HG02938 (cell line): ENCODE measurements around the gene TMPRSS3.
"Not testable (repeated sequence)": the region's sequence is repeated elsewhere in the genome, so short reads cannot be mapped to it uniquely, and the experiment has no call there.

ENCODE experiments used
- ATAC-seq: cut with Tn5 transposase; IDR thresholded peaks from one replicate; pipeline ENCODE4 v1.9.1; 2021; ENCODE audit warnings: mild to moderate bottlenecking, moderate library complexity; ENCODE audit not compliant: unreplicated experiment

TMPRSS3 gene

DNA sequence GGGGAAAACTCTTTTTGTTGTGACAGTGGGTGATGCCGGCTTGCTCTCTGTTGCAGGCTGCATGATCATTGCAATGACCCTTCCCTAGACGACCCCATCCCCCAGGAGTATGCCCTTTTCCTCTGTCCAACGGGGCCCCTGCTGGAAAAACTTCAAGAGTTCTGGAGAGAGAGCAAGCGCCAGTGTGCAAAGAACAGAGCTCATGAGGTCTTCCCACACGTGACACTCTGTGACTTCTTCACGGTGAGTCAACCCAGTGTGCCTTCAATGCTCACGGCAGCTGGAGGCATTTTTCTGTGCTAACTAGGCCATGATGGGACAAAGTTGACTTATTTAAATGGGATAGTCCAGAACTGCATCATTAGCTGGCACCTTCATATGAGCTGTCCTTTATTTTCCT lies 13.5 kb upstream of the TMPRSS3 start:
- no peak for ATAC-seq

DNA sequence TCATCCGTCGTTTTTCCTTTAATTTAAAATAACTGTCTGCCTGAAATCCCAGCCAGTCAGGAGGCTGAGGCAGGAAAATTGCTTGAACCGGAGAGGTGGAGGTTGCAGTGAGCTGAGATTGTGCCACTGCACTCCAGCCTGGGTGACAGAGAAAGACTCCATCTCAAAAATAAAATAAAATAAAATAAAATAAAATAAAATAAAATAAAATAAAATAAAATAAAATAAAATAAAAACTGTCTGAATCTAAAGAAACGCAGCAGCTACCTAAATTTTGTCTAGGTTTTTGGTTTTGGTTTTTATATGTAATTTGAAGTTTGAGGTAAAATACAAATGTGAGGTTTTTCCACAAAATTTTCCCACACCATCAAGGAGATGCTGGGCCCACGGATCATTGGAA lies 12.9 kb upstream of the TMPRSS3 start:
- ATAC-seq = not testable (repeated sequence)

DNA sequence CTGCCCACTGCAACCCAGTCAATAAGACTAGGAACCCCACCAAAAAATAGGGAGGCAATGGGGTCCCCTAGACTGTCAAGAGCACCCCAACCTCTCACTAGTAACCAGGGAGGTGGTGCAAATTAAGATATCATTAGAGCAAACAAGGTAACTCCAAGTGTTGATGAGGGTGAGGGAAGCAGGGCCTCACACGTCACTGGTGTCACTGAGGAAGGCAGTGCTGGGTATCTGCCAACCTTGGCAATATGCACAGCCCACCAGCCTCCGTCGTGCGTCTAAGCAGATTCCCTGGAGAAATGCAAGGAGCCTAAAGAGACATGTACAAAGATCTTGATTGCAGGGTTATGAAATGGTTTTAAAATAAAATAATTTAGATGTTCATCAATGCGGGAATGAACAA lies 11.6 kb upstream of the TMPRSS3 start:
- ATAC-seq = no peak

DNA sequence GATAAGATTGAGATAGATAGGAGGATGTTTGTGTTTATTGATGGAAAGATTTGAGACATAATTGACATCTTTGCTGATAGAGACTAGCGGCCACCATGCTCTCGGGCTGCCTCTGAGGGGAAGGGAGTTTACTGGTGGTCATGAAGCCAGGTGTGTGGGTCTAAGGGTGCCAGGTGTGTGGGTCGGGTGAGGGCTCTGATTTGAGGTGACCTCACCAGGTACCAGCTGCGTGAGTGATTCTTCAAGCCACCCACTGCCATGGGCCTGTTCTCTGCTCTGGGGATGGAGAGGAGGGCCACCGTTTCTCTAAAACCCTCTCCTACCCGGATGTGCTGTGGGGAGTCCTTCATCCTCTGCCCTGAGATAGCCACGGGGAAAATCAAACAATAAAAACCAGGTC lies 11.0 kb upstream of the TMPRSS3 start:
- ATAC-seq = no peak

DNA sequence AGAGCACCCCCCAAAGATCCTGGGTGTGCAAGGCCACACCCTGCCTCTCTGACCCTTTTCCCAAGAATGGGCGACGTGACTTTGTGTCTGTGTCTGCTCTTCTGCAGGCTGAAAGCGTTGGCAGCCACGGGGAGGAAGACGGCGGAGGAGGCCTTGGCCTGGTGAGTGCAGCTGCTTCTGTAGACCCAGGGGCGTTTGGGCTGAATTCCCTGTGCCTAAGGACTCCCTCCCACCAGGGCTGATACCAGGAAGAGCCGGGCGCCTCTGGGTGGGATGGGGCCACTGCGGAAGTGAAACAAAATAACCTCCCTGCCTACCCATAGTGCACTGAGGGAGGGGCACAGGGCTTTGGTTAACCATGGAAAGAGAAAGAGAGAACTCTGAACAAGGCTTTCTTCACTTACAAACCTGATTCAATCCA lies 10.4 kb upstream of the TMPRSS3 start:
- ATAC-seq = no peak

DNA sequence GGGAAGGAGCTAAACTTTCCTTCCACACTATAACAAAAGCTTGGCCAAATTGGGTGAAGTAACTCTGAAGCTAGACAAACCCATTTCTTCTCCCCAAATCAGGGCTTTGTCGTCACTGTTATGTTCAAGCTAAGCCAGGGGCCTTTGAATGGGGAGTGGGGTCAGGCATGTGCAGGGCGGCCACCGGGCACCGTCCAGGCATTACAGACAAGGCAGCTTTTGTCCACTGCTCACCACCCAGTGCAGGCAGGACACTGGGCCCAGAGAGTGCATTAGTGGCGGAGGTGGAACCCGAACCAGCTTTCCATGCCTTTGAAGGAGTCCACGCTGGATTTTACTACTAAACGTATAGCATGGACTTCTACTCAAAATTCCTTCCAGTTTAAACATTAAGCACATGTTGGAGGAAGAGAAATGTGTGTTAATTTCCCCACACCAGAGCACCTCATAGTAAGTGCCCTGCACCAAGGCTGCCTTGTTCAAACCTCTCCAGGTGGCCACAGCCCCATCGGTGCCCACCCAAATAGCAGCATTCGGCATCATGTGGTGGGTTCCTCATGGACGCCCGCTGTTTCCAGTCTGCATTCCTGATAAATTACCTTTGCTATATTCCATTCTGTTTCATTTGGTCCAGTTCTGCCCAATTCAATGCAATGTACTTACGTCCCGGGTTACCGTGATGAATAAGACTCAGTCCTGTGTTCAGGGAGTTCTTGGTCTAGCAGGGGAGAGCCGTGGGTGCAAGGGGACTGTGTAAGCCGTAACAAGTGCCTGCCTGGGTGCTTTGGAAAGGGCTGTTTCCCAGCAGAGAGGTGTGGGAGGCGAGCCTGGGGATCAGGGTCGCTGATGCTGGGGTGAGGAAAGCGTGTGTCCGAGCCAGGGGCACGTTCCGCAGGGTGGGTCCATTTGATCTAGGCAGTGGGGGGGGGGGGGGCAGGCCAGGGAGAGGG lies 9.5 kb upstream of the TMPRSS3 start:
- no peak for ATAC-seq

DNA sequence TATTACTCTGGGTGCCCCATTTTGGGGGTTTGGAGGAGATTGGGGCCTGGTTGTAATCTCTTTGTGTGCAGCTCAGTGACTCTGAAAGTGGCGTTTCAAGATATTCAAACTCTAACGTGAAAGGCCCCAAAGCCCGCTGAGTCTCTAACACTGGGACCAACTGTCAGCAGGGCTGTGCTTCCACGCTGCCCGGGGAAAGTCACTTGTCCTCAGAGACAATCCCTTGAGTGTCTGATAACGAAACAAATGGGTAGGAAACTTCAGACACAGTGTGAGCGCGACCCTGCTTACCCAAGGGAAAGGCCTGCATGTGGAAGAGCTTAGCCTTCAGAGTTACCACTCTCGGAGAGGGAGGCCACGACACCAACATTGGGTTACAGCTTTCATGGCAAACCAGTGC lies 8.7 kb upstream of the TMPRSS3 start:
- no peak for ATAC-seq

DNA sequence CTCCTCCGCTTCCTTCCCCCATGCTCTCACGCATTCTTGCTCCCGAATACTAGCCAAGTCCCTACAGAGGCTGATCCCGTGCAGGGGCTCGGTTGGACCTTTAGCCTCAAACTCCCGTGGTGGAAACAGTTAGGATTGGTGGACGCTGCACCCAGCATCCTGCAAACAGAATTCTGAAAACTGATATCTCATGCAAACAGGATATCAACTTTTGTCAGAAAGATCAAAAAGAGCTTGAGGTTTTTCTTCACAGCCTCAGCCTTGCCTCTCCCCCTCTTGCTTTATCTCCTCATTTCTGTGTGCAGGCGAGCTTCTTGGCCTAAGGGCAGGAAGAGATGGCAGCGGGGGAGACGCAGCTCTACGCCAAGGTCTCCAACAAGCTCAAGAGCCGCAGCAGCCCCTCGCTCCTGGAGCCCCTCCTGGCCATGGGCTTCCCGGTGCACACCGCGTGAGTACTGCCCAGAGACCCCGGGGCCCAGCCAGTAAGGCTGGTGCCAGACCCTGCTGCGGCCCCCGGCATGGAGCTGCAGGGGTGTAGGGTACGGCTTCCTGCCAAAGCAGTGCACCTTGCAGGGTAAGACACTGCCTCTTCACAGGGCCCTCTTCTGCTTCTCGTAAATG lies 7.9 kb upstream of the TMPRSS3 start, which contains the start of gene UBASH3A:
Gene UBASH3A (plus strand): TSS at position 292 of the 621 bp plus-strand sequence. CDS start 44 bp downstream, at position 336.
- no peak for ATAC-seq

DNA sequence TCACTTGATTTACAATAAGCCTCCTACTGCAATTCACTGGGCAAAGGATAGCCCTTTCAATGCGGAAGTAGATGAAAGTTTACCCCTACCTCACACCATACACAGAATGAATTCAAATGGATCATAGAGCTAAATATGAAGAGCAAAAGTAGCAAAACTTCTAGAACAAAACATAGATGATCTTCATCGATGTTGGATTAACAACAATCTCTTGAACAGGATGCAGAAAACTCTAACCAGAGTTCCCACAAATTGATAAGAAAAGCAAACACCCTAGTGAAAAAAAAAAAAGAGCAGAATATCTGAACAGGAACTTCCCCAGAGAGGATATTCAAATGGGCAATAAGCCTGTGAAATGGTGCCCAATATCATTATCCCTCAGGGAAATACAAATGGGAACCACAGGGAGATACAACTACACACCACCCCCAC lies 6.0 kb upstream of the TMPRSS3 start:
- ATAC-seq = no peak

DNA sequence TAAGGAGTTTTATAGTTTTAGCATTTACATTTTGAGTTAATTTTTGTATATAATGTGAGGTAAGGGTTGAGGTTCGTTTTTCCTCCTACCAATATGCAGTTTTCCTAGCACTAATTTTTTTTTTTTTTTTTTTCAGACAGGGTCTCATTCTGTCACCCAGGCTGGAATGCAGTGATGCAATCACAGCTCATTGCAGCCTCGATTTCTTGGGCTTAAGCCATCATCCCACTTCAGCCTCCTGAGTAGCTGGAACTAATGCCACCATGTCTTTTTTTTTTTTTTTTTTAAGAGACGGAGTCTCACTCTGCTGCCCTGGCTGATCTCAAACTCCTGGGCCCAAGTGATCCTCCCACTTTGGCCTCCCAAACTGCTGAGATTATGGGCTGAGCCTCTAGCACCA lies 5.3 kb upstream of the TMPRSS3 start:
- ATAC-seq = no peak

DNA sequence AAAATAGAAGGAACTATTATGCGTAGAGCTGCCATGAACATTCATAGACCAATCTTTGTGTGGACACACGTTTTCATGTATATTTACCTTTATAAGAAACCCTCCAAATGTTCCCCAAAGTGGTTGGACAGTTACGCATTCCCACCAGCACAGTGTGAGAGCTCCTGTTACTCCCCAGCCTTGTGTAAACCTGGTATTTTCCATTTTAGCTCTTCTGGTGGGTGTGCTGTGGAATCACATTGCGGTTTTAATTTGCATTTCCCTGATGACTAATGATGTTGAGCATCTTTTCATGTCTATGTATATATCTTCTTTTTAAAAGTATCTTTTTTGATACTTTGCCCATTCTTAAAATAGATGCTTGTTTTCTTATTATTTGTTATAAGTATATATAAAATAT lies 4.7 kb upstream of the TMPRSS3 start:
- ATAC-seq = peak; percentile 51

DNA sequence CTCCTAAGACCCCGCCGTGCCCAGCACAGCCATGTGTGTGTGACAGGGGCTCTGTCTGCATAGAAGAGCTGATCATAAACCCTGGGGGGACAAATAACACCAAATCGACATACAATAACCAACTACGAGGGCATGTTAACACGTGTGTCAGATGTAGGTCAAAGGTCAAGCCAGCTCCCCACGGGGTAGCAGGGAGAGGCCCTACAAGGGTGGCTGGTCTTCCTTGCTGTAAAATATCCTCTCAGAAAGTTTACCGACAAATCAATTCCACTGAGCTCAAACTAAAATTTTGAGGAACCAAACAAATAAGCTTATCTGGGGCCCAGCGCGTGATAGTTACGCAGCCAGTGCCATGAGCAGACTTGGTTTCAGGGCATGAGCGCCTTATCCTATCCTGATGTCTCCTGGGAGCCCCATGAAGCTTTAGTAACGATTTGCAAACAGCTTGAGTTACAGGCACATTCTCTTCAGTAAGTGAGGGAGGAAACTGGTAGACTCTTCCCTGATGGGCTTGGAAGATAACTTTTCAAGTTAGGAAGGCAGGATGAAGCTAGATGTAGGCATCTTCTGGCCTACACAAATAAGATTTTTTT lies 2.7 kb upstream of the TMPRSS3 start:
- ATAC-seq = no peak

DNA sequence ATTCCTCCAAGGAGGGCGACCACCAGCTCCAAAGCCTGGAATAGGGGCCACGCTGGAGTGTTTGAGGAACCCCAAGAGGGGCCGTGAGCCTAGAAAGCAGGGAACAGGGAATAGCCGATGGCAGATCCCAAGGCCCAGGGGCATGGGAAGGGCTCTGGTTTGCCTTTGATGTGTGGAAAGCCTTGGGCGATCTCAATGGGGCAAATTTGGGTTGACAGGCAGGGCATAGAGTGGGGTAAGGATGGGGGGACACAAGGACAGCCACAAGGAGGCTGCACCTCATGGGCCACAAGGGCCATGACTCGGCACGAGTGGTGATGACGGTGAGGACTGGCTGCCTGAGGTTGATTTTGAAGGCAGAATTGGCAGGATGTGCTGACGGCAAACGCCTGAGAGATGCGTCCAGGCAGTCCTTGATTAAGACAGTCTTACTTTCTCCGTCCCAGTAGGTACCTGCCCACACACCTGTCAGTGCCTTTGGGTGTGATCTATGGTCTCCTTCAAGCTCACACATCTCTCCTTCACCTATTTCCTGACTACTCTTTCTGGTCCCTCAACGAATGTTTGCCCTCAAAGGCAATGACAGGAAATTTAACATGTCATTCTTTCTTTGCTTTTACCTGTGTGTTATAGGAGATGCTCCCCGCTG lies 2.0 kb upstream of the TMPRSS3 start:
- ATAC-seq = no peak

DNA sequence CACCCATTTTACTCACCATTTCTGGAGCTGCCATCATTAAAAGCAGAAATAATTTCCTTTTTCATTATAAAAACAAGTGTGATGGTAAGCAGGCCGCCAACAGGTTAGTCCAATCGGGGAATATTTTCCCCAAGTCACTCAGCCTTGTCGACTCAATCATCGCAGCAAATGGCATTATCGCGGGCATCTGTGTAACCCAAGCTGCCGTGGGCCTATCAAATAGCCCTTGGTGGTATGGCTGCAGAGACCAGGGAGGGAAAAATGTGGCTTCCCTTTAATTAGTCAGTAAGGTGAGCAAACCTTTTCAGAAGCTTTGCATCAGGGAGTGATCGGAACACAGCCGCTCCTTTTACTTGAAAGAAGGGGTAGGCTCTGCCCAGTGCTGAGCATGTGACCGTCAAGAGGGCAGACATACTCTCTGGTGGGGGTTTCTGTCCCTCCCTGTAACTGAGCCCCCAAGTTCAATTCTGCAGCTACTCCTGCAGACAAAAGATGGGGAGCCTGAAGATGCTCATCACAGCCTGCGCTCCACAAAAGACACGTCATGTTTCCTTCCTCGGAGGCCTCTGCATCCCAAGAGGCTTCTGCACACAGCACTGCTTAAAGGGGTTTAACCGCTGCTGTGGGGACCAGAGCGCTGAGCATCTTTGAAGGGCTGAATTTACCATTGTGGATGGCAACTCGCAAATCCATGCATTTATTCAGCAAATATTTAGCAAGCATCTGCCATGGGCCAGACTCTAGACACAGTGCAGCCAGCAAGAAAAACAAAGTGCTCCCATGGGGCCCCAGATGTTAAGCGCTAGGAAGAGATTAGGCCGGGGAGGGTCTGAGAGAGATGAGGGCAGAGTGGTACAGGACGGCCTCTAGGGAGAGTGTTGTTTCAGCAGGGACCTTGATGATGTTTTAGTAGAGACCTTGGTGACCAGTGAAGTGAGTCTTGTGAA lies 1.2 kb upstream of the TMPRSS3 start:
- ATAC-seq = no peak

DNA sequence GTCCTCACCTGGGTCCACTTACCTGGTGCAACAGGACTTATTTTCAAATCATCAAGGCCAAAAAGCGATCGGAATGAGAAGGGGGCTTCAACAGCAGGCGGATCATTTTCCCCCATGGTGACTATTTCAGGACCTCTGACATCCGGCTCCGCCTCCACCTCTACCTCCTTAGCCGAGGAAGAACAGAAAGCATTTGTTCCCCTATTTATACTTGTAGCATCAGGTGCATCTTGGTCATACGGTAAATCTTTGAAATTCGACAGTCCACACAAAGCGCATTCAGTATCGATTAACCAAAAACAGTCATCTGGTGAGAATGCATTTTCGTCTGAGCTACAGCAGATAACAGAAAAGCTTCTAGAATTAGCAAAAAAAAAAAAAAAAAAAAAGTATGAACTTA lies 550 bp downstream of the TMPRSS3 start:
- no peak for ATAC-seq

DNA sequence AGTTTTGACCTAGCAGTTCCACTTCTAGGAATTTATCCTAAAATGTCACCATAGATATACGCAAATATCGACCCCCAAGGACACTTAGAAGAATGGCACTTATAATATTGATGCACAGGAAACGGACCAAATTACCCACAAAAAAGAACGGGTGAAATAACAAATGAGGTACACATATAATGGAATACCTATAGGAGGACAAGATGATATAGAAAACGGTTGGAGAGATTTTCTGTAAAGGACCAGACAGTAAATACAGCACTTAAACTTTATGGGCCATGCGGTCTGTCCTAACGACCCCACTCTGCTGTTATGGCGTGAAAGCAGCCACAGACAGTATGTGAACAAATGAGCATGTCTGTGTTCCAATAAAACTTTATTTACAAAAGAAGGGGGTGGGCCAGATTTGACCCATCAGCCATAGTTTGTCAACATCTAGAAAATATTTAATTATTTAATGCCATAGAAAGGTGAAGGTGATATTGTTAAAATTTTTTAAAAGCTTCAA lies 2.4 kb downstream of the TMPRSS3 start:
- ATAC-seq = no peak

DNA sequence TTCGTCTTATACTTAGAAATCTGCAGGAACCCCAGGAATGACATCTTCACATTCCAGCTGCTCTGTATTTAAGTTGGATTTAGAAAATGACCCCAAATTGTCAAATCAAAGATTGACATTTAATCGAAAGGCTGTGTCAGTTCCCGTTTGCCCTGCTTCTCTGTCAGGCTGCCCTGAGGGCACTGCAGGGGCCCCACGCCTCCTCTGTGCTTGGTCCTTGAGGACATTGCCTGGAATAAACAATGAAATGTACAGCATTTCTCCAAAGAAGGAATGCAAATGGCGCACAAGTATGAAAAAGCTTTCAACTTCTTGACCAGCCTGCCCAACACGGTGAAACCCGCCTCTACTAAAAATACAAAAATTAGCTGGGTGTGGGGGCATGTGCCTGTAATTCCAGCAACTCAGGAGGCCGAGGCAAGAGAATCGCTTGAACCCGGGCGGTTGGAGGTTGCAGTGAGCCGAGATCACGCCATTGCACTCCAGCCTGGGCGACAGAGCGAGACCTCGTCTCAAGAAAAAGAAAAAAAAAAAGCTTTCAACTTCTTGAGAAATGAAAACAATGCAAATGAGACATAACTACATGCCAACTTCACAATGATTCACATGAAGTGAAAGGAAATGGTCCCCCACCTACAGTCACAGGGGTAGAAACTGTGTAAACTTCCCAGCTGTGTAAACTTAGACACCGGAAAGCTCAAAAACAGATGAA lies 3.0 kb downstream of the TMPRSS3 start:
- ATAC-seq = peak; percentile 67

DNA sequence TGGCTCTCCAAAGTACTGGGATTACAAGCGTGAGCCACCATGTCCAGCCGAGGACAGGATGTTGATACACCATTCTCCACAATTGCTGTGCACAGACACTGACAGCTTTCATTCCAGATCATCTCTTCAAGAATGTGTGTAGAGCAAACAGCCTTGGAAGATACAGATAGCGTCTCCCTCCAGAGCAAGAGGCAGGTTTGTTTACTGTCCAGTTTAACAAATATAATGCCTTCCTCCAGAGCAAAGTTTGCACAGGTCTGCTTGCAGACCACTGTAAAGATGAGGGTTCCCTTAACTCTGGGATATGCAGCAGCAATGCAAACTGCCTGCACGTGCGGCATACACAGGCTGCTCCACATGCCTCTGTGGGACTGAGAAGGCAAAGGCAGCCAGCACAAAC lies 4.6 kb downstream of the TMPRSS3 start:
- ATAC-seq = no peak

DNA sequence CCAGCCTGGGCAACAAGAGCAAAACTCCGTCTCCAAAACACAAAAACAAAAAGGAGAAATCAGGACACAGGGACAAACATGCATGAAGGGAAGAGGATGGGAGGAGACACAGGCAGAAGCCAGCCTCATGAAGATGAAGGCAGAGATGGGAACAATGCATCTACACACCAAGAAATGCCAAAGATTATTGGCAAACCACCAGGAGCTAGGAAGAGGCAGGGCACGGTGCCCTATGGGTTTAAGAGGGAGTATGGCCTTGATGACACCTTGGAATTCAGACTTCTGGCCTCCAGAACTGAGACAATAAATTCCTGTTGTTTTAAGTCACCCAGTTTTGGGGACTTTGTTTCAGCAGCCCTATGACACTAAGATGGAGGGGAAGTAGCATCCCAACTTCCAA lies 5.2 kb downstream of the TMPRSS3 start:
- ATAC-seq = no peak
